NCI-H226 (cell line): Measurements from ENCODE around the gene IGF2BP1.

Experiments used
- DNase-seq: peaks from one replicate; pipeline ENCODE4 v3.0.0-alpha.2; 2015

IGF2BP1 gene

GRCh38 chr17:48997103-48997826, at the start of gene IGF2BP1:
Gene IGF2BP1 (plus strand): TSS chr17:48997385. CDS start chr17:48997746, 361 bp downstream.
- no peak for DNase-seq

- DNase-seq = no peak
These were observed 45.6 kb upstream of the IGF2BP1 start for GRCh38 chr17:48951572-48951971.

- DNase-seq = no peak
These were observed 44.3 kb upstream of the IGF2BP1 start for GRCh38 chr17:48952904-48953303.

GRCh38 chr17:48954300-48954755, 42.9 kb upstream of the IGF2BP1 start:
- DNase-seq = peak; percentile 11

- no peak for DNase-seq
These were observed 36.2 kb upstream of the IGF2BP1 start for GRCh38 chr17:48960834-48961515.

- DNase-seq = peak; percentile 71
These were observed 35.5 kb upstream of the IGF2BP1 start for GRCh38 chr17:48961516-48962233.

- no peak for DNase-seq
These were observed 27.0 kb upstream of the IGF2BP1 start for GRCh38 chr17:48970224-48970623.

GRCh38 chr17:48970865-48971687, 26.1 kb upstream of the IGF2BP1 start:
- no peak for DNase-seq

- DNase-seq = no peak
These were observed 24.5 kb upstream of the IGF2BP1 start for GRCh38 chr17:48972749-48973097.

GRCh38 chr17:48973806-48974205, 23.4 kb upstream of the IGF2BP1 start:
- DNase-seq = no peak

- DNase-seq = no peak
These were observed 15.2 kb upstream of the IGF2BP1 start for GRCh38 chr17:48981927-48982539.

GRCh38 chr17:48985436-48986245, 11.5 kb upstream of the IGF2BP1 start:
- DNase-seq = no peak

GRCh38 chr17:48989100-48989499, 8.1 kb upstream of the IGF2BP1 start:
- DNase-seq = no peak

GRCh38 chr17:48990882-48991357, 6.3 kb upstream of the IGF2BP1 start:
- DNase-seq = no peak

GRCh38 chr17:48992444-48992843, 4.7 kb upstream of the IGF2BP1 start:
- no peak for DNase-seq

- DNase-seq = no peak
These were observed 3.9 kb upstream of the IGF2BP1 start for GRCh38 chr17:48993305-48993704.

GRCh38 chr17:48993951-48994350, 3.2 kb upstream of the IGF2BP1 start:
- DNase-seq = no peak

- no peak for DNase-seq
These were observed 2.5 kb upstream of the IGF2BP1 start for GRCh38 chr17:48994549-48995303.

GRCh38 chr17:48995304-48995973, 1.7 kb upstream of the IGF2BP1 start:
- DNase-seq = no peak
